A549 (cell line): ENCODE results near the gene PDIA6. TPM values are rescaled to one million over a fixed set of nuclear protein-coding genes. Genes with fewer than 3 reads are reported as not detected.

Experiments
- ATAC-seq, 2 experiments: fragments of 200-7000 bp in 1 of 2; fragments of >200 bp in 1 of 2; cut with Nextera tagmentation in 1 of 2; cut with Tn5 transposase in 1 of 2; 3 replicates each; pipeline versions ENCODE4 v1.8.0 to v1.9.1; 2018 to 2020; ENCODE audit warnings: mild to moderate bottlenecking in 1 of 2, moderate library complexity in 1 of 2
- CTCF ChIA-PET: fragments of 300-600 bp; sonication (Branson Sonifier 250); formaldehyde crosslinking; extraction: SDS; loops from one replicate; lab custom pipeline; 2021; ENCODE audit warnings: antibody characterized with exemption, inconsistent platforms; lab: Yijun Ruan, JAX
- POLR2A ChIA-PET: fragments of 350-600 bp; formaldehyde crosslinking; extraction: SDS; loops from one replicate; lab custom pipeline; 2021; ENCODE audit warnings: antibody characterized with exemption, inconsistent platforms; lab: Yijun Ruan, JAX
- DNase-seq, 2 experiments: peaks; one replicate each; pipeline versions ENCODE4 v3.0.0 to v3.0.0-alpha.2; 2011 to 2016; ENCODE audit warnings: low read depth in 1 of 2, low spot score in 1 of 2
- FAIRE-seq: peaks from 2 replicates; lab custom pipeline; 2011; peaks lifted over from hg19 to GRCh38; lab: Jason Lieb, UNC
- H3K27ac ChIP-seq, 2 experiments: fragments of >200 bp; sonication (Bioruptor Twin); formaldehyde crosslinking; 3 replicates each; pipeline ENCODE4 v1.5.1; 2016 to 2017
- H3K4me1 ChIP-seq: fragments of >200 bp; sonication (Bioruptor Twin); formaldehyde crosslinking; 3 replicates; pipeline ENCODE4 v1.6.1; 2016
- H3K4me2 ChIP-seq: fragments of >200 bp; sonication (Bioruptor Twin); formaldehyde crosslinking; 3 replicates; pipeline ENCODE4 v1.6.1; 2016
- H3K4me3 ChIP-seq: fragments of >200 bp; sonication (Bioruptor Twin); formaldehyde crosslinking; 3 replicates; pipeline ENCODE4 v1.5.1; 2016
- H3K9me3 ChIP-seq: fragments of >200 bp; sonication (Bioruptor Twin); formaldehyde crosslinking; 3 replicates; pipeline ENCODE4 v1.6.1; 2016
- BHLHE40 ChIP-seq: IDR thresholded peaks from 2 replicates; pipeline ENCODE4 v1.6.1; 2012; ENCODE audit warnings: low read depth, low read length, inconsistent platforms
- EHF ChIP-seq: fragments of 250-450 bp; sonication (Bioruptor Pico); IDR thresholded peaks from 2 replicates; pipeline ENCODE4 v1.5.0; 2020; ENCODE audit warnings: mild to moderate bottlenecking
- EHMT2 ChIP-seq: fragments of 200-600 bp; sonication (generic); IDR thresholded peaks from 2 replicates; pipeline ENCODE4 v1.6.1; 2016; ENCODE audit warnings: antibody characterized with exemption, low read depth, mild to moderate bottlenecking, moderate library complexity
- FOSB ChIP-seq: fragments of 250-450 bp; sonication (Bioruptor Pico); IDR thresholded peaks from 2 replicates; pipeline ENCODE4 v1.5.0; 2020; ENCODE audit warnings: mild to moderate bottlenecking, moderate library complexity
- FOSL2 ChIP-seq, 2 experiments: fragments of 450-650 bp in 1 of 2; fragments of >200 bp in 1 of 2; sonication (Bioruptor Twin) in 1 of 2; formaldehyde crosslinking; IDR thresholded peaks; 2 replicates each; pipeline versions ENCODE4 v1.5.0 to v1.6.1; 2016 to 2020; ENCODE audit warnings: mild to moderate bottlenecking in 1 of 2, moderate library complexity in 1 of 2
- FOXS1 ChIP-seq: fragments of 250-450 bp; sonication (Bioruptor Pico); IDR thresholded peaks from 2 replicates; pipeline ENCODE4 v1.5.0; 2020; ENCODE audit warnings: mild to moderate bottlenecking, moderate library complexity
- HEYL ChIP-seq: fragments of 250-450 bp; sonication (Bioruptor Pico); IDR thresholded peaks from 2 replicates; pipeline ENCODE4 v1.8.0; 2021; ENCODE audit warnings: mild to moderate bottlenecking, moderate library complexity
- HOXA7 ChIP-seq: fragments of 250-450 bp; sonication (Bioruptor Pico); IDR thresholded peaks from 2 replicates; pipeline ENCODE4 v1.5.0; 2020; ENCODE audit warnings: mild to moderate bottlenecking, moderate library complexity
- HOXB13 ChIP-seq: fragments of 250-450 bp; sonication (Bioruptor Pico); IDR thresholded peaks from 2 replicates; pipeline ENCODE4 v1.5.0; 2020; ENCODE audit warnings: low read depth, mild to moderate bottlenecking, moderate library complexity
- HOXB5 ChIP-seq: fragments of 250-450 bp; sonication (Bioruptor Pico); IDR thresholded peaks from 2 replicates; pipeline ENCODE4 v1.5.0; 2020; ENCODE audit warnings: mild to moderate bottlenecking, moderate library complexity
- JUNB ChIP-seq: fragments of >200 bp; sonication (Bioruptor Twin); formaldehyde crosslinking; IDR thresholded peaks from 2 replicates; pipeline ENCODE4 v1.6.1; 2016
- KDM1A ChIP-seq: fragments of 200-600 bp; sonication (generic); IDR thresholded peaks from 2 replicates; pipeline ENCODE4 v1.6.1; 2016; ENCODE audit warnings: low read depth, mild to moderate bottlenecking
- KDM5A ChIP-seq: fragments of 200-600 bp; sonication (generic); IDR thresholded peaks from 2 replicates; pipeline ENCODE4 v1.6.1; 2016; ENCODE audit warnings: antibody characterized with exemption, mild to moderate bottlenecking
- NFE2L2 ChIP-seq: fragments of 150-350 bp; conservative IDR thresholded peaks from 2 replicates; pipeline ENCODE4 v1.6.1; 2014; ENCODE audit warnings: low read length
- NPAS2 ChIP-seq: fragments of 250-450 bp; sonication (Bioruptor Pico); IDR thresholded peaks from 2 replicates; pipeline ENCODE4 v1.8.0; 2022; ENCODE audit warnings: mild to moderate bottlenecking, moderate library complexity, borderline replicate concordance
- POLR2AphosphoS2 ChIP-seq: conservative IDR thresholded peaks from 2 replicates; pipeline ENCODE4 v1.6.1; 2012; ENCODE audit warnings: low read length, improper control_type of control experiment, inconsistent platforms
- RAD21 ChIP-seq, 2 experiments: fragments of >200 bp in 1 of 2; sonication (Bioruptor Twin) in 1 of 2; formaldehyde crosslinking in 1 of 2; IDR thresholded peaks in 1 of 2; conservative IDR thresholded peaks in 1 of 2; 2 replicates in 1 of 2; 3 replicates in 1 of 2; pipeline ENCODE4 v1.6.1; 2012 to 2018; ENCODE audit warnings: inconsistent platforms in 1 of 2
- RCOR1 ChIP-seq: fragments of 150-350 bp; IDR thresholded peaks from 2 replicates; pipeline ENCODE4 v1.6.1; 2014; ENCODE audit warnings: antibody characterized with exemption, low read length, low read depth
- RFX5 ChIP-seq: fragments of 450-650 bp; IDR thresholded peaks from 2 replicates; pipeline ENCODE4 v1.7.1; 2014; ENCODE audit warnings: antibody characterized with exemption, mild to moderate bottlenecking, moderate library complexity
- TFCP2L1 ChIP-seq: fragments of 250-450 bp; sonication (Bioruptor Pico); IDR thresholded peaks from 2 replicates; pipeline ENCODE4 v1.5.0; 2021; ENCODE audit warnings: mild to moderate bottlenecking
- TP53 ChIP-seq: fragments of 250-450 bp; sonication (Bioruptor Pico); IDR thresholded peaks from 2 replicates; pipeline ENCODE4 v1.5.0; 2021; ENCODE audit warnings: mild to moderate bottlenecking, moderate library complexity
- ZC3H11A ChIP-seq: fragments of 450-650 bp; IDR thresholded peaks from 2 replicates; pipeline ENCODE4 v1.6.1; 2014; ENCODE audit warnings: antibody characterized with exemption, mild to moderate bottlenecking
- WGBS: methylation state at CpG from one replicate; pipeline ENCODE4 v1.1.6; 2017; ENCODE audit errors: missing lambda C conversion rate; 5-methylcytosine and 5-hydroxymethylcytosine counted together
- polyA plus RNA-seq, 4 experiments: library from polyadenylated mRNA; depleted of rRNA in 3 of 4; stranded (reverse); fragments of >200 nt; fragmentation: RNase III in 1 of 4; extraction: RNeasy Plus Mini Kit Qiagen cat#74134 plus additional on column Dnase treatment in 1 of 4; gene quantifications; 2 replicates in 3 of 4; 3 replicates in 1 of 4; pipeline ENCODE4 v1.2.3, GENCODE V29; 2011 to 2017
- TF ChIP-seq, protein P1 (sequence below): fragments of >200 bp; sonication (Bioruptor Twin); formaldehyde crosslinking; IDR thresholded peaks from 2 replicates; pipeline ENCODE4 v1.6.1; 2016
- TF ChIP-seq, protein P2 (sequence below): IDR thresholded peaks from 2 replicates; pipeline ENCODE4 v1.6.1; 2012
- TF ChIP-seq, protein P3 (sequence below): fragments of 250-450 bp; sonication (Bioruptor Pico); IDR thresholded peaks from 2 replicates; pipeline ENCODE4 v1.5.0; 2021; ENCODE audit warnings: mild to moderate bottlenecking, moderate library complexity, borderline replicate concordance
- TF ChIP-seq, protein P4 (sequence below): fragments of 450-650 bp; IDR thresholded peaks from 2 replicates; pipeline ENCODE4 v1.6.1; 2014; ENCODE audit warnings: antibody characterized with exemption
- TF ChIP-seq, protein P5 (sequence below): fragments of >200 bp; sonication (Bioruptor Twin); formaldehyde crosslinking; IDR thresholded peaks from 3 replicates; pipeline ENCODE4 v1.6.1; 2016
- TF ChIP-seq, protein P6 (sequence below): fragments of 250-450 bp; sonication (Bioruptor Pico); IDR thresholded peaks from 2 replicates; pipeline ENCODE4 v1.5.0; 2020; ENCODE audit warnings: low read depth, mild to moderate bottlenecking, moderate library complexity

Gene PDIA6
- polyA plus RNA-seq, 2 of the 4 experiments (the other 2 are of a cell fraction) = 322 to 442 TPM

DNA sequence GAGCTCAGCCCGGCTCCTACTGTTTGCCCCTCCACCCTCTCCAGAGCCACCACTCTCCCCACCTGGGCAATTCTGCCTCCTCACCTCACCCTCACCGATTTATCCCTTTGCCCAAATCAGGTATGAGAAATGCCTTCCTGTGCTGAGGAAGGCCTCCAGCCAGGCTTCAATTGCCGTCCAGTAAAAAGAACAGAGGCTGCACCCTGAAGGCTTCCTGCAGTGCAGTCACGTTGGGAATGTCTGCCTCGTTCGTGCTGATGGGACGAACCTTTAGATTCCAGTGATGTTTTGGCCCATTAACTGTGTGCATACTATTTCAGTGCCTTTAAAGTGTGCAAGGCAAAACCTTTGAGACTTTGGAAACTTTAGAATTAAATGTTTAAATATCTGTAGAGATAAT is 57.0 kb downstream of the PDIA6 start:
- ChIA-PET POLR2A (no interaction called here), CTCF (no interaction called here)
- DNase-seq (no peak), FAIRE-seq (no peak), ATAC-seq (no peak)
- Histone ChIP-seq H3K4me1 (no peaks in the 10 kb centered on the region), H3K4me3 (no peak overlapping the region), H3K9me3 (no peaks in the 10 kb centered on the region), H3K4me2 (no peak overlapping the region), H3K27ac (no peak overlapping the region)
- 58% methylated on average over 7 of the region's 7 CpGs for WGBS
- TF ChIP-seq RAD21 (conservative IDR thresholded peaks at IDR 0.05 in 1 of 2, IDR thresholded peaks at IDR 0.05 in 1 of 2) (no peak), HOXB5 (no peak), EHF (no peak), KDM5A (no peak), POLR2AphosphoS2 (no peak), HEYL (no peak), NFE2L2 (no peak), RCOR1 (no peak), FOXS1 (CRISPR knock-in tag) (no peak), TFCP2L1 (CRISPR knock-in tag) (no peak), HOXB13 (CRISPR knock-in tag) (no peak)
- TF ChIP-seq, protein P1, sequence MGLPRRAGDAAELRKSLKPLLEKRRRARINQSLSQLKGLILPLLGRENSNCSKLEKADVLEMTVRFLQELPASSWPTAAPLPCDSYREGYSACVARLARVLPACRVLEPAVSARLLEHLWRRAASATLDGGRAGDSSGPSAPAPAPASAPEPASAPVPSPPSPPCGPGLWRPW = no peak
- TF ChIP-seq, protein P2, sequence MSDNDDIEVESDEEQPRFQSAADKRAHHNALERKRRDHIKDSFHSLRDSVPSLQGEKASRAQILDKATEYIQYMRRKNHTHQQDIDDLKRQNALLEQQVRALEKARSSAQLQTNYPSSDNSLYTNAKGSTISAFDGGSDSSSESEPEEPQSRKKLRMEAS = no peak
- TF ChIP-seq, protein P3, sequence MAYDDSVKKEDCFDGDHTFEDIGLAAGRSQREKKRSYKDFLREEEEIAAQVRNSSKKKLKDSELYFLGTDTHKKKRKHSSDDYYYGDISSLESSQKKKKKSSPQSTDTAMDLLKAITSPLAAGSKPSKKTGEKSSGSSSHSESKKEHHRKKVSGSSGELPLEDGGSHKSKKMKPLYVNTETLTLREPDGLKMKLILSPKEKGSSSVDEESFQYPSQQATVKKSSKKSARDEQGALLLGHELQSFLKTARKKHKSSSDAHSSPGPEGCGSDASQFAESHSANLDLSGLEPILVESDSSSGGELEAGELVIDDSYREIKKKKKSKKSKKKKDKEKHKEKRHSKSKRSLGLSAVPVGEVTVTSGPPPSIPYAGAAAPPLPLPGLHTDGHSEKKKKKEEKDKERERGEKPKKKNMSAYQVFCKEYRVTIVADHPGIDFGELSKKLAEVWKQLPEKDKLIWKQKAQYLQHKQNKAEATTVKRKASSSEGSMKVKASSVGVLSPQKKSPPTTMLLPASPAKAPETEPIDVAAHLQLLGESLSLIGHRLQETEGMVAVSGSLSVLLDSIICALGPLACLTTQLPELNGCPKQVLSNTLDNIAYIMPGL (CRISPR knock-in tag) = no peak

DNA sequence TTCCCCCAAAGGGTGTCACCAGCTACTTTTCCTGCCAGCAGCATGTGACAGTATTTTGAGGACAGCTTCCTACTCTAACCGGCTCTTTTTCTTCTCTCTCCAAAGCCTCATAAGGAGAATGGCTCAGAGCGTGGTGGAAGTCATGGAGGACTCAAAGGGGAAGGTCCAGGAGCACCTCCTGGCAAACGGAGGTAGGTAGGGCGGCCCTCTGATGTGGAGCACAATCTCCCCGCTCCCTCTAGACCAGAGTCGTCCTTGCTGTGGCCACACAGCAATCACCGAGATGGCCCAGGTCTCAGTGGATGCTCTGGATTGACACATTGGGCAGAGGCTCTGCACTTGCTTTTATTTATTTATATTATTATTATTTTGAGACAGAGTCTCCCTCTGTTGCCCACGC is 58.7 kb downstream of the PDIA6 start:
- DNase-seq (no peak), ATAC-seq (no peak), FAIRE-seq (no peak)
- ChIA-PET CTCF (interaction anchor here (0.9 to 1.0 kb wide), 2 partner anchors 10 to 45 kb away, joined by 3 to 4 read pairs; no protein-coding TSS in a partner anchor), POLR2A (no interaction called here)
- Histone ChIP-seq H3K4me3 (no peak overlapping the region), H3K27ac (no peak overlapping the region), H3K9me3 (no peaks in the 10 kb centered on the region), H3K4me1 (no peaks in the 10 kb centered on the region), H3K4me2 (no peak overlapping the region)
- TF ChIP-seq, protein P4, sequence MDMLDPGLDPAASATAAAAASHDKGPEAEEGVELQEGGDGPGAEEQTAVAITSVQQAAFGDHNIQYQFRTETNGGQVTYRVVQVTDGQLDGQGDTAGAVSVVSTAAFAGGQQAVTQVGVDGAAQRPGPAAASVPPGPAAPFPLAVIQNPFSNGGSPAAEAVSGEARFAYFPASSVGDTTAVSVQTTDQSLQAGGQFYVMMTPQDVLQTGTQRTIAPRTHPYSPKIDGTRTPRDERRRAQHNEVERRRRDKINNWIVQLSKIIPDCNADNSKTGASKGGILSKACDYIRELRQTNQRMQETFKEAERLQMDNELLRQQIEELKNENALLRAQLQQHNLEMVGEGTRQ = no peak
- no peak for TF ChIP-seq NPAS2 (CRISPR knock-in tag)
- TF ChIP-seq, protein P5, sequence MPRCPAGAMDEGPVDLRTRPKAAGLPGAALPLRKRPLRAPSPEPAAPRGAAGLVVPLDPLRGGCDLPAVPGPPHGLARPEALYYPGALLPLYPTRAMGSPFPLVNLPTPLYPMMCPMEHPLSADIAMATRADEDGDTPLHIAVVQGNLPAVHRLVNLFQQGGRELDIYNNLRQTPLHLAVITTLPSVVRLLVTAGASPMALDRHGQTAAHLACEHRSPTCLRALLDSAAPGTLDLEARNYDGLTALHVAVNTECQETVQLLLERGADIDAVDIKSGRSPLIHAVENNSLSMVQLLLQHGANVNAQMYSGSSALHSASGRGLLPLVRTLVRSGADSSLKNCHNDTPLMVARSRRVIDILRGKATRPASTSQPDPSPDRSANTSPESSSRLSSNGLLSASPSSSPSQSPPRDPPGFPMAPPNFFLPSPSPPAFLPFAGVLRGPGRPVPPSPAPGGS = no peak
- TF ChIP-seq FOSL2 (IDR thresholded peaks at IDR 0.05) = no peak
- no peak for TF ChIP-seq FOSL2 (CRISPR knock-in tag; IDR thresholded peaks at IDR 0.05)
- no peak for TF ChIP-seq HOXB5
- TF ChIP-seq, protein P6, sequence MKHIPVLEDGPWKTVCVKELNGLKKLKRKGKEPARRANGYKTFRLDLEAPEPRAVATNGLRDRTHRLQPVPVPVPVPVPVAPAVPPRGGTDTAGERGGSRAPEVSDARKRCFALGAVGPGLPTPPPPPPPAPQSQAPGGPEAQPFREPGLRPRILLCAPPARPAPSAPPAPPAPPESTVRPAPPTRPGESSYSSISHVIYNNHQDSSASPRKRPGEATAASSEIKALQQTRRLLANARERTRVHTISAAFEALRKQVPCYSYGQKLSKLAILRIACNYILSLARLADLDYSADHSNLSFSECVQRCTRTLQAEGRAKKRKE (CRISPR knock-in tag) = no peak
- TF ChIP-seq BHLHE40 = no peak
- no peak for TF ChIP-seq ZC3H11A
- no peak for TF ChIP-seq JUNB
- TF ChIP-seq RFX5 = no peak
- TF ChIP-seq POLR2AphosphoS2 = no peak
- TF ChIP-seq EHMT2 = no peak
- no peak for TF ChIP-seq TFCP2L1 (CRISPR knock-in tag)
- no peak for TF ChIP-seq FOSB
- TF ChIP-seq TP53 = no peak
- TF ChIP-seq HEYL = no peak
- TF ChIP-seq HOXA7 (CRISPR knock-in tag) = no peak
- TF ChIP-seq, protein P2 = no peak
- TF ChIP-seq KDM1A = no peak
- WGBS = 61% methylated on average over 8 of the region's 8 CpGs
